PC-9 (cell line): Measurements from ENCODE around the gene TLCD3A. TPM values are rescaled to one million over a fixed set of nuclear protein-coding genes. Genes with fewer than 3 reads are reported as not detected.

Experiments
- BruUV-seq: library from RNA; stranded (reverse); fragments of 400-500 nt; replicated peaks from 2 replicates; lab custom pipeline; 2021; lab: Mats Ljungman, UMichigan
- CTCF ChIA-PET: fragments of 300-600 bp; sonication (Branson Sonifier 250); formaldehyde crosslinking; loops from one replicate; lab custom pipeline; 2022; ENCODE audit warnings: antibody characterized with exemption; lab: Charles Lee
- POLR2A ChIA-PET: fragments of 300-600 bp; sonication (Branson Sonifier 250); formaldehyde crosslinking; loops from one replicate; lab custom pipeline; 2022; ENCODE audit warnings: antibody characterized with exemption; ENCODE audit not compliant: unreplicated experiment; lab: Charles Lee
- DNase-seq, 2 experiments: peaks; one replicate each; pipeline versions ENCODE4 v3.0.0 to v3.0.0-alpha.2; 2015 to 2022; ENCODE audit warnings: mixed read lengths in 1 of 2
- H2AFZ ChIP-seq: fragments of 200-600 bp; sonication (generic); 2 replicates; pipeline ENCODE4 v1.8.1; 2017; ENCODE audit warnings: antibody characterized with exemption
- H3F3A ChIP-seq: fragments of 200-600 bp; sonication (generic); 2 replicates; pipeline ENCODE4 v1.8.1; 2017; ENCODE audit warnings: antibody characterized with exemption, mild to moderate bottlenecking, low read depth; ENCODE audit not compliant: insufficient read depth
- H3K27ac ChIP-seq: fragments of 200-600 bp; sonication (generic); 2 replicates; pipeline ENCODE4 v1.6.1; 2016; ENCODE audit warnings: mixed run types
- H3K27me3 ChIP-seq: fragments of 200-600 bp; sonication (generic); 2 replicates; pipeline ENCODE4 v1.6.1; 2016; ENCODE audit warnings: low read depth, mixed run types; ENCODE audit not compliant: insufficient read depth
- H3K36me3 ChIP-seq: fragments of 200-600 bp; sonication (generic); 2 replicates; pipeline ENCODE4 v1.6.1; 2016; ENCODE audit warnings: low read depth, mixed run types
- H3K4me1 ChIP-seq: fragments of 200-600 bp; sonication (generic); replicated peaks from 2 replicates; pipeline ENCODE4 v1.6.1; 2016; ENCODE audit warnings: mixed run types; ENCODE audit not compliant: insufficient read depth
- H3K4me2 ChIP-seq: fragments of 200-600 bp; sonication (generic); 2 replicates; pipeline ENCODE4 v1.6.1; 2017; ENCODE audit warnings: mixed run types
- H3K4me3 ChIP-seq: fragments of 200-600 bp; sonication (generic); 2 replicates; pipeline ENCODE4 v1.6.1; 2016; ENCODE audit warnings: mixed run types
- H3K79me2 ChIP-seq: fragments of 200-600 bp; sonication (generic); 2 replicates; pipeline ENCODE4 v1.6.1; 2017; ENCODE audit warnings: low read depth, mixed run types
- H3K9me2 ChIP-seq: fragments of 200-600 bp; sonication (generic); 2 replicates; pipeline ENCODE4 v1.8.1; 2017; ENCODE audit warnings: mild to moderate bottlenecking; ENCODE audit not compliant: insufficient read depth
- H3K9me3 ChIP-seq: fragments of 200-600 bp; sonication (generic); 2 replicates; pipeline ENCODE4 v1.8.1; 2016; ENCODE audit warnings: low read depth; ENCODE audit not compliant: insufficient read depth
- H4K20me1 ChIP-seq: fragments of 200-600 bp; sonication (generic); 2 replicates; pipeline ENCODE4 v1.8.1; 2017; ENCODE audit not compliant: insufficient read depth
- EZH2 ChIP-seq: fragments of 200-600 bp; sonication (generic); IDR thresholded peaks from 2 replicates; pipeline ENCODE4 v1.8.0; 2017; ENCODE audit warnings: antibody characterized with exemption, low read depth
- intact Hi-C: fragments of 100-400 bp; cut with micrococcal nuclease; formaldehyde crosslinking; loops from one replicate; pipeline ENCODE4 v1.10.0; 2022; ENCODE audit not compliant: unreplicated experiment
- total RNA-seq: library from RNA; stranded (reverse); gene quantifications from 2 replicates; pipeline ENCODE4 v1.2.3, GENCODE V29; 2021
- TF ChIP-seq, protein P1 (sequence below): fragments of 200-600 bp; sonication (generic); conservative IDR thresholded peaks from 2 replicates; pipeline ENCODE4 v1.6.1; 2017; ENCODE audit warnings: mixed run types, antibody characterized with exemption, mild to moderate bottlenecking, moderate library complexity

Gene TLCD3A
- total RNA-seq, 1 experiment from 2014 or later: 13.4 TPM

DNA sequence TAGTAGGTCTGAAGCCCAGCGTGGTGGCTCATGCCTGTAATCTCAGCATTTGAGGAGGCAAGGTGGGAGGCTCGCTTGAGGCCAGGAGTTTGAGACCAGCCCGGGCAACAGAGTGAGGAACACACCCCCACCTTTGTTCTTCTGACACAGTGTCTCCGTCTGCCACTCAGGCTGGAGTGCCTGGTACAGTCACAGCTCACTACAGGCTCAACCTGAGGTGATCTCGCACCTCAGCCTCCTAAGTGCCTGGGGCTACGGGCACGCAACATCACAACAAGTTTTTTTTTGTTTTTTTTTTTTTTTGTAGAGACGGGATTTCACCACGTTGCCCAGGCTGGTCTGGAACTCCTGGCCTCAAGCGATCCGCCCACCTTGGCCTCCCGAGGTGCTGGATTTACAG is 6.7 kb upstream of the TLCD3A start:
- Histone ChIP-seq H3K4me3 (no peak overlapping the region), H3K9me3 (no peaks in the 10 kb centered on the region), H3K4me2 (no peak overlapping the region), H3F3A (peaks cover 23% of the 10 kb centered on the region; the same call in 1 of the 2 replicates), H3K27ac (no peak overlapping the region), H3K36me3 (no peaks in the 10 kb centered on the region), H2AFZ (no peak overlapping the region), H3K9me2 (no peaks in the 10 kb centered on the region), H4K20me1 (peaks cover 3% of the 10 kb centered on the region; the same call in 1 of the 2 replicates), H3K4me1 (no peaks in the 10 kb centered on the region), H3K79me2 (no peaks in the 10 kb centered on the region), H3K27me3 (no peaks in the 10 kb centered on the region)
- no peak for TF ChIP-seq EZH2
- TF ChIP-seq, protein P1, sequence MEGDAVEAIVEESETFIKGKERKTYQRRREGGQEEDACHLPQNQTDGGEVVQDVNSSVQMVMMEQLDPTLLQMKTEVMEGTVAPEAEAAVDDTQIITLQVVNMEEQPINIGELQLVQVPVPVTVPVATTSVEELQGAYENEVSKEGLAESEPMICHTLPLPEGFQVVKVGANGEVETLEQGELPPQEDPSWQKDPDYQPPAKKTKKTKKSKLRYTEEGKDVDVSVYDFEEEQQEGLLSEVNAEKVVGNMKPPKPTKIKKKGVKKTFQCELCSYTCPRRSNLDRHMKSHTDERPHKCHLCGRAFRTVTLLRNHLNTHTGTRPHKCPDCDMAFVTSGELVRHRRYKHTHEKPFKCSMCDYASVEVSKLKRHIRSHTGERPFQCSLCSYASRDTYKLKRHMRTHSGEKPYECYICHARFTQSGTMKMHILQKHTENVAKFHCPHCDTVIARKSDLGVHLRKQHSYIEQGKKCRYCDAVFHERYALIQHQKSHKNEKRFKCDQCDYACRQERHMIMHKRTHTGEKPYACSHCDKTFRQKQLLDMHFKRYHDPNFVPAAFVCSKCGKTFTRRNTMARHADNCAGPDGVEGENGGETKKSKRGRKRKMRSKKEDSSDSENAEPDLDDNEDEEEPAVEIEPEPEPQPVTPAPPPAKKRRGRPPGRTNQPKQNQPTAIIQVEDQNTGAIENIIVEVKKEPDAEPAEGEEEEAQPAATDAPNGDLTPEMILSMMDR: no peak
- intact Hi-C loops: no loop called here
- ChIA-PET POLR2A (no interaction called here), CTCF (no interaction called here)
- DNase-seq: no peak
- BruUV-seq: no TSS peak

DNA sequence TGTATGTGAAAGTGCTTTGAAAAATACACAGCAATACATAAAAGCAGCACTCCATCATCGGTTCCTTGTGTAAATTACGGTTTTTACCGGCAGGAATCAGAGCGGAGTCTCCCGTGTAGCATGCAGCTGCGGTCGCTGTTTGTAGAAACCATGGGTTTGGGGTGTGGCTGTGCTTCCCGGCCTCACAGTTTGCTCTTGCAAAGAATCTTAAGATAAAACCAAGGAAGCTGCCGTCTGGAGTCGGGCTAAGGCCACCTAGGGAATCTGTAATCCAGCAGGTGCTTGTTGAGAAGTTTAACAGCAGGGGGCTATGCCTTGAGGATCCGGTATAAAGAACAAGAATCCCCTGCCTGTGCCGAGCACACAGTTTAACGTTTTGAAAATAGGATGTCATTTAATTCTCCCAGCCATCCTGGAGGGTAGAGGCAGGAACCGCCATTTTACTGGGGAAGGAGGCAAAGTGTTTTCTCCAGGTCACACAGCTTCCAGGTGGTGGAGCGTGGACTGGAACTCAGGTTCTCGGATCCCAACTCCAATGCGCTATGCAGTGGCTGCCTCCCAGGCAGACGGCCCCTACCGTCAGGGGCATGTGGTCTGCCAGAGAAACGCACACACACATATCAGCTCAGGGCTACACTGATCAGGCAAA is 6.0 kb upstream of the TLCD3A start:
- CTCF ChIA-PET: interaction anchor here (0.7 kb wide), 1 partner anchor 575 kb away, joined by 4 read pairs; no protein-coding TSS in a partner anchor
- intact Hi-C loops: no loop called here
- Histone ChIP-seq H3F3A (peaks cover 22% of the 10 kb centered on the region; the same call in 1 of the 2 replicates), H4K20me1 (peaks cover 5% of the 10 kb centered on the region; the same call in 1 of the 2 replicates), H3K27ac (no peak overlapping the region), H3K9me2 (no peaks in the 10 kb centered on the region), H3K4me2 (no peak overlapping the region), H3K9me3 (no peaks in the 10 kb centered on the region), H3K4me3 (no peak overlapping the region), H3K79me2 (no peaks in the 10 kb centered on the region), H3K27me3 (no peaks in the 10 kb centered on the region), H3K36me3 (no peaks in the 10 kb centered on the region), H3K4me1 (no peaks in the 10 kb centered on the region), H2AFZ (no peak overlapping the region)
- no peak for TF ChIP-seq EZH2
- TF ChIP-seq, protein P1: no peak
- no peak for DNase-seq
- POLR2A ChIA-PET: no interaction called here
- no TSS peak for BruUV-seq

DNA sequence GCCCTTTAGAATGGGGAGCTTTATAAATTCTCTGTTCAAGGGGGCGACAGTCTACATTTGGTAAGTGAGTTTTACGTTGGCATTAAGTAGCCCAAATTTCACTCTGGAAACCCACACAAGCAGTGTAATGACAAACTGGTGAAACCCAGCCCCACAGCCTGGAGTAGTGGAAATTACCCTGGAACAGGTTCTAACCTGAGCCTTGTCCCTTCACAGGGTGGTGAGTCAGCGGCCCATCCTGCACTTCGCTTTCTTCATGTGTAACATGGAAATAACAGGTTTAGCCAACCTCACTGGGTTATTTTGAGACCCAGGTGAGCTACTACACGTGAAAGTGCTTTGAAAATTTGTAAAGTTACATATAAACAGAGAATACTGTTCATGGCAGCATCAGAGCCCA is 3.5 kb upstream of the TLCD3A start:
- no peak for DNase-seq
- POLR2A ChIA-PET: interaction anchor here (0.5 kb wide), 1 partner anchor 11 kb away, joined by 5 read pairs; no protein-coding TSS in a partner anchor
- H3K79me2 ChIP-seq: peaks cover 8% of the 10 kb centered on the region
- H2AFZ ChIP-seq: no peak overlapping the region
- TF ChIP-seq EZH2: no peak
- TF ChIP-seq, protein P1: no peak
- peaks cover 7% of the 10 kb centered on the region for H3K4me1 ChIP-seq
- CTCF ChIA-PET: no interaction called here
- H3K4me3 ChIP-seq: no peak overlapping the region
- intact Hi-C loops: no loop called here
- H3F3A ChIP-seq: peaks cover 20% of the 10 kb centered on the region; the same call in 1 of the 2 replicates
- no peak overlapping the region for H3K27ac ChIP-seq
- peaks cover 5% of the 10 kb centered on the region; the same call in 1 of the 2 replicates for H4K20me1 ChIP-seq
- H3K36me3 ChIP-seq: no peaks in the 10 kb centered on the region
- no peaks in the 10 kb centered on the region for H3K9me2 ChIP-seq
- H3K4me2 ChIP-seq: no peak overlapping the region
- H3K27me3 ChIP-seq: no peaks in the 10 kb centered on the region
- BruUV-seq: no TSS peak
- no peaks in the 10 kb centered on the region for H3K9me3 ChIP-seq
